Left lobe of liver (tissue), 2 donors: Measurements from ENCODE around the gene TBATA. TPM values are rescaled to one million over a fixed set of nuclear protein-coding genes. Genes with fewer than 3 reads are reported as not detected.

Experiments used
- ATAC-seq: fragments of 200-7000 bp; cut with Tn5 transposase; one replicate; pipeline ENCODE4 v1.9.1; 2020; ENCODE audit warnings: mild to moderate bottlenecking, moderate library complexity
- DNase-seq: peaks from one replicate; pipeline ENCODE4 v3.0.0-alpha.2; 2020; ENCODE audit warnings: low spot score
- total RNA-seq: library from RNA; stranded (reverse); gene quantifications from one replicate; pipeline ENCODE4 v1.2.1, GENCODE V29; 2021
- donor health status: DM: no; HTN: no; CAD: no; lungs with moderate emphysema.
- donor health status: DM: no; HTN: yes; CAD: no.

TBATA gene
- total RNA-seq, 1 donor from 2014 or later = not detected

- DNase-seq (no peak), ATAC-seq (no peak)
Observed at GRCh38 chr10:70722820-70723424, 62.3 kb downstream of the TBATA start.

Other genes starting within 250 kb of the TBATA start
- 1.1 TPM for gene PRF1, start 182.6 kb downstream of the TBATA start, total RNA-seq
- gene ADAMTS14, start 112.9 kb downstream of the TBATA start, total RNA-seq = 0.15 TPM
- 40.7 TPM for gene SGPL1, start 30.6 kb upstream of the TBATA start, total RNA-seq
- gene PCBD1, start 103.2 kb upstream of the TBATA start, total RNA-seq = 239 TPM